ENCODE data around the gene KDM3B.

DNA sequence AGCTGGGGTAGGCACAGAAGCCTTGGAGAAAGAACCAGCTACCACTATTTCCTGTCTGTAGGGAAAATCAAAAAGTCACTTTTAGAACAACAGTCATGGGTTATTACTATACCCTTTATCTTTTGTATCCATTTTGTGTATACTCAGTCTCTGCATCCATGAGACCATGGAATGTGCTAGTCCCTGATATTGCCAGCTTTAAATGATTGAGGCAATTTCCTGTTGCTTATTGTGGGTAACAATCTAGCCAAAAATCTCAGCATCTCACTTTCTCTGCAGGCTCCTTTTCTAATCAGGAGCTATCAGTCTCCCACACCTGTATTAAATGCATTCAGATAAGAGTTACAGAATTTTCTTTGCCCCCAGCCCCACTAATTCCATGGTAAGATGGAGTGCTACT is 968 bp upstream of the KDM3B start:
- TF ChIP-seq CTCF (IDR thresholded peaks at IDR 0.05) (no peak), POLR2A (IDR thresholded peaks at IDR 0.05) (no peak)
